Measurements from ENCODE around the gene C19orf67. TPM values are rescaled to one million over a fixed set of nuclear protein-coding genes. Genes with fewer than 3 reads are reported as not detected.

Gene C19orf67
- total and polyA plus RNA-seq, 2 of the 13 experiments (the other 11 are each of a cell fraction or from before 2014, with no cell fraction given), result 0.11 to 0.32 TPM

GRCh38 chr19:14031719-14032480 is 53.7 kb downstream of the C19orf67 start, which contains the start of gene IL27RA (continued):
- TF ChIP-seq ZSCAN5A (CRISPR knock-in tag; IDR thresholded peaks at IDR 0.05; ENCODE audit: borderline replicate concordance), result 0 out of 2 replicates have a peak, but pooled peaks have one; percentile 18
- no peak for TF ChIP-seq CHD4 (IDR thresholded peaks at IDR 0.05; ENCODE audit: borderline replicate concordance, low read length)
- no peak for TF ChIP-seq RFX3 (CRISPR knock-in tag; IDR thresholded peaks at IDR 0.05)
- no peak; the same call in 1 of the 2 replicates for TF ChIP-seq POLR2AphosphoS5 (IDR thresholded peaks at IDR 0.05; ENCODE audit: low read depth, low read length)
- TF ChIP-seq NFE2L1 (CRISPR knock-in tag; IDR thresholded peaks at IDR 0.05; ENCODE audit: borderline replicate concordance), result no peak
- TF ChIP-seq CEBPB (IDR thresholded peaks at IDR 0.05; ENCODE audit: borderline replicate concordance, low read depth, low read length), result no peak
- peak; percentile 85 for TF ChIP-seq ZSCAN31 (CRISPR knock-in tag; IDR thresholded peaks at IDR 0.05; ENCODE audit: low read depth)
- no peak; the same call in 1 of the 2 replicates for TF ChIP-seq ZNF691 (CRISPR knock-in tag; IDR thresholded peaks at IDR 0.05; ENCODE audit: borderline replicate concordance, low read depth)
- peak; percentile 51; the same call in 1 of the 2 replicates for TF ChIP-seq SPEN (CRISPR knock-in tag; IDR thresholded peaks at IDR 0.05; ENCODE audit: low read depth)
- no peak for TF ChIP-seq ZNF318 (CRISPR knock-in tag; IDR thresholded peaks at IDR 0.05)
- TF ChIP-seq AKNA (CRISPR knock-in tag; IDR thresholded peaks at IDR 0.05; ENCODE audit: borderline replicate concordance), result no peak
